ENCODE data around the gene PRXL2C. TPM values are rescaled to one million over a fixed set of nuclear protein-coding genes. Genes with fewer than 3 reads are reported as not detected.
A peak's percentile ranks its signal among the peaks of the same experiment; 100 is the strongest.

The PRXL2C gene
- total and polyA plus RNA-seq, 5 donors from 2014 or later: 7.5 to 20.9 (median 9.8) TPM

GRCh38 chr9:96620181-96620514 is 35.0 kb downstream of the PRXL2C start:
- Histone ChIP-seq H3K27ac (ENCODE audit: insufficient read depth, low read length, poor library complexity, severe bottlenecking) (no peak overlapping the region), H3K36me3 (ENCODE audit: control insufficient read depth, insufficient read depth, low read length) (no peaks in the 10 kb centered on the region), H3K4me3 (ENCODE audit: low read depth, low read length) (no peak overlapping the region), H3K4me1 (ENCODE audit: control insufficient read depth, insufficient read depth, low read length, poor library complexity, severe bottlenecking) (peaks cover 9% of the 10 kb centered on the region), H3K9me3 (ENCODE audit: control insufficient read depth in 2 of 2, low read length in 2 of 2) (no peaks in the 10 kb centered on the region), H3K27me3 (ENCODE audit: control insufficient read depth, insufficient read depth, low read length) (peaks cover 17% of the 10 kb centered on the region)
- no peaks in the 10 kb centered on the region for H3K36me3 Mint-ChIP-seq
- no peak for DNase-seq
- H3K27me3 Mint-ChIP-seq: peaks cover 69% of the 10 kb centered on the region
- peaks cover 0 to 4% (median 0%) of the 10 kb centered on the region in 7 donors for H3K9me3 Mint-ChIP-seq
- ATAC-seq (ENCODE audit: low read depth in 2 of 2): no peak
- H3K4me1 Mint-ChIP-seq: peaks cover 5 to 15% (median 6%) of the 10 kb centered on the region in 4 donors
- peak overlapping the region in 1 of 3 donors; percentile 16 for H3K27ac Mint-ChIP-seq
- peak overlapping the region; percentile 77 to 91 (median 80) for H3K4me3 Mint-ChIP-seq

- H3K4me3 Mint-ChIP-seq: peak within 1 kb of the TSS; percentile 78 to 91 (median 80)
- peaks cover 19% of the 10 kb centered on the region for H3K27me3 ChIP-seq (ENCODE audit: control insufficient read depth, insufficient read depth, low read length)
- ATAC-seq (ENCODE audit: low read depth in 2 of 2) (peak; percentile 50 to 63), DNase-seq (peak; percentile 50 to 72 (median 65))
- peaks cover 0 to 4% (median 0%) of the 10 kb centered on the region in 7 donors for H3K9me3 Mint-ChIP-seq
- H3K36me3 Mint-ChIP-seq: no peaks in the 10 kb centered on the region
- peaks cover 74% of the 10 kb centered on the region for H3K27me3 Mint-ChIP-seq
- H3K4me3 ChIP-seq (ENCODE audit: low read depth, low read length): no peak within 1 kb of the TSS
- peaks cover 5 to 15% (median 6%) of the 10 kb centered on the region in 4 donors for H3K4me1 Mint-ChIP-seq
- H3K27ac Mint-ChIP-seq: peak within 1 kb of the TSS in 1 of 3 donors; percentile 16
- H3K9me3 ChIP-seq (ENCODE audit: control insufficient read depth in 2 of 2, low read length in 2 of 2): no peaks in the 10 kb centered on the region
- no peak within 1 kb of the TSS for H3K27ac ChIP-seq (ENCODE audit: insufficient read depth, low read length, poor library complexity, severe bottlenecking)
- H3K4me1 ChIP-seq (ENCODE audit: control insufficient read depth, insufficient read depth, low read length, poor library complexity, severe bottlenecking): peaks cover 9% of the 10 kb centered on the region
- H3K36me3 ChIP-seq (ENCODE audit: control insufficient read depth, insufficient read depth, low read length): no peaks in the 10 kb centered on the region
Observed at GRCh38 chr9:96619491-96620180, 35.5 kb downstream of the PRXL2C start, which contains the start of gene CDC14B. CDC14B (minus strand) TSS chr9:96619843; CDS start chr9:96619378, 465 bp downstream.

GRCh38 chr9:96619124-96619465 is 36.0 kb downstream of the PRXL2C start:
- no peak overlapping the region for H3K27ac Mint-ChIP-seq
- H3K9me3 Mint-ChIP-seq: peaks cover 0 to 4% (median 0%) of the 10 kb centered on the region in 7 donors
- Histone ChIP-seq H3K36me3 (ENCODE audit: control insufficient read depth, insufficient read depth, low read length) (no peaks in the 10 kb centered on the region), H3K4me1 (ENCODE audit: control insufficient read depth, insufficient read depth, low read length, poor library complexity, severe bottlenecking) (peaks cover 9% of the 10 kb centered on the region), H3K9me3 (ENCODE audit: control insufficient read depth in 2 of 2, low read length in 2 of 2) (no peaks in the 10 kb centered on the region), H3K27ac (ENCODE audit: insufficient read depth, low read length, poor library complexity, severe bottlenecking) (no peak overlapping the region), H3K4me3 (ENCODE audit: low read depth, low read length) (no peak overlapping the region), H3K27me3 (ENCODE audit: control insufficient read depth, insufficient read depth, low read length) (peaks cover 22% of the 10 kb centered on the region)
- H3K36me3 Mint-ChIP-seq: no peaks in the 10 kb centered on the region
- peaks cover 5 to 15% (median 6%) of the 10 kb centered on the region in 4 donors for H3K4me1 Mint-ChIP-seq
- no peak overlapping the region for H3K4me3 Mint-ChIP-seq
- DNase-seq (no peak), ATAC-seq (ENCODE audit: low read depth in 2 of 2) (no peak)
- H3K27me3 Mint-ChIP-seq: peaks cover 76% of the 10 kb centered on the region

GRCh38 chr9:96618209-96619123 is 36.7 kb downstream of the PRXL2C start:
- Mint-ChIP-seq H3K9me3 (peaks cover 0 to 4% (median 0%) of the 10 kb centered on the region in 7 donors), H3K27ac (no peak overlapping the region), H3K4me3 (peak overlapping the region; percentile 45 to 79 (median 62)), H3K27me3 (peaks cover 73% of the 10 kb centered on the region), H3K36me3 (no peaks in the 10 kb centered on the region), H3K4me1 (peaks cover 5 to 15% (median 6%) of the 10 kb centered on the region in 4 donors)
- Histone ChIP-seq H3K9me3 (ENCODE audit: control insufficient read depth in 2 of 2, low read length in 2 of 2) (no peaks in the 10 kb centered on the region), H3K4me1 (ENCODE audit: control insufficient read depth, insufficient read depth, low read length, poor library complexity, severe bottlenecking) (peaks cover 9% of the 10 kb centered on the region), H3K27me3 (ENCODE audit: control insufficient read depth, insufficient read depth, low read length) (peaks cover 22% of the 10 kb centered on the region), H3K4me3 (ENCODE audit: low read depth, low read length) (no peak overlapping the region), H3K27ac (ENCODE audit: insufficient read depth, low read length, poor library complexity, severe bottlenecking) (no peak overlapping the region), H3K36me3 (ENCODE audit: control insufficient read depth, insufficient read depth, low read length) (no peaks in the 10 kb centered on the region)
- no peak for ATAC-seq (ENCODE audit: low read depth in 2 of 2)
- DNase-seq: no peak

- no peak overlapping the region for H3K27ac ChIP-seq (ENCODE audit: insufficient read depth, low read length, poor library complexity, severe bottlenecking)
- H3K9me3 Mint-ChIP-seq: peaks cover 0 to 6% (median 0%) of the 10 kb centered on the region in 7 donors
- no peak overlapping the region for H3K4me3 ChIP-seq (ENCODE audit: low read depth, low read length)
- H3K27me3 Mint-ChIP-seq: peaks cover 65% of the 10 kb centered on the region
- no peak overlapping the region for H3K27ac Mint-ChIP-seq
- H3K27me3 ChIP-seq (ENCODE audit: control insufficient read depth, insufficient read depth, low read length): peaks cover 27% of the 10 kb centered on the region
- peak overlapping the region; percentile 44 to 79 (median 60) for H3K4me3 Mint-ChIP-seq
- no peaks in the 10 kb centered on the region for H3K36me3 Mint-ChIP-seq
- H3K4me1 ChIP-seq (ENCODE audit: control insufficient read depth, insufficient read depth, low read length, poor library complexity, severe bottlenecking): peaks cover 9% of the 10 kb centered on the region
- no peak for ATAC-seq (ENCODE audit: low read depth in 2 of 2)
- H3K4me1 Mint-ChIP-seq: peaks cover 5 to 15% (median 6%) of the 10 kb centered on the region in 4 donors
- no peaks in the 10 kb centered on the region for H3K9me3 ChIP-seq (ENCODE audit: control insufficient read depth in 2 of 2, low read length in 2 of 2)
- no peak for DNase-seq
- no peaks in the 10 kb centered on the region for H3K36me3 ChIP-seq (ENCODE audit: control insufficient read depth, insufficient read depth, low read length)
Observed at GRCh38 chr9:96617439-96618185, 37.5 kb downstream of the PRXL2C start.

- H3K27me3 ChIP-seq (ENCODE audit: control insufficient read depth, insufficient read depth, low read length): peaks cover 33% of the 10 kb centered on the region
Observed at GRCh38 chr9:96616817-96617438, 38.2 kb downstream of the PRXL2C start.

GRCh38 chr9:96615411-96615810 is 39.7 kb downstream of the PRXL2C start:
- ATAC-seq (ENCODE audit: low read depth in 2 of 2): no peak
- Mint-ChIP-seq H3K36me3 (no peaks in the 10 kb centered on the region), H3K4me1 (peaks cover 0 to 12% (median 4%) of the 10 kb centered on the region in 4 donors), H3K4me3 (no peak overlapping the region), H3K9me3 (peaks cover 0 to 6% (median 0%) of the 10 kb centered on the region in 7 donors), H3K27ac (no peak overlapping the region), H3K27me3 (peaks cover 53% of the 10 kb centered on the region)
- no peak overlapping the region for H3K4me3 ChIP-seq (ENCODE audit: low read depth, low read length)
- H3K9me3 ChIP-seq (ENCODE audit: control insufficient read depth in 2 of 2, low read length in 2 of 2): no peaks in the 10 kb centered on the region
- DNase-seq: no peak
- H3K27ac ChIP-seq (ENCODE audit: insufficient read depth, low read length, poor library complexity, severe bottlenecking): no peak overlapping the region
- peaks cover 9% of the 10 kb centered on the region for H3K4me1 ChIP-seq (ENCODE audit: control insufficient read depth, insufficient read depth, low read length, poor library complexity, severe bottlenecking)
- H3K36me3 ChIP-seq (ENCODE audit: control insufficient read depth, insufficient read depth, low read length): no peaks in the 10 kb centered on the region
- H3K27me3 ChIP-seq (ENCODE audit: control insufficient read depth, insufficient read depth, low read length): peaks cover 35% of the 10 kb centered on the region

More at GRCh38 chr9:96616817-96617438, 38.2 kb downstream of the PRXL2C start:
- ATAC-seq (ENCODE audit: low read depth in 2 of 2) (no peak), DNase-seq (no peak)
- no peak overlapping the region for H3K27ac ChIP-seq (ENCODE audit: insufficient read depth, low read length, poor library complexity, severe bottlenecking)
- H3K4me1 ChIP-seq (ENCODE audit: control insufficient read depth, insufficient read depth, low read length, poor library complexity, severe bottlenecking): peaks cover 9% of the 10 kb centered on the region
- Mint-ChIP-seq H3K9me3 (peaks cover 0 to 6% (median 0%) of the 10 kb centered on the region in 7 donors), H3K27ac (no peak overlapping the region), H3K4me1 (peaks cover 5 to 15% (median 6%) of the 10 kb centered on the region in 4 donors), H3K27me3 (peaks cover 62% of the 10 kb centered on the region), H3K4me3 (peak overlapping the region in 2 of 4 donors; percentile 20 to 76), H3K36me3 (no peaks in the 10 kb centered on the region)
- no peaks in the 10 kb centered on the region for H3K36me3 ChIP-seq (ENCODE audit: control insufficient read depth, insufficient read depth, low read length)
- H3K9me3 ChIP-seq (ENCODE audit: control insufficient read depth in 2 of 2, low read length in 2 of 2): no peaks in the 10 kb centered on the region
- H3K4me3 ChIP-seq (ENCODE audit: low read depth, low read length): no peak overlapping the region
